ENCODE measurements around the gene ETV1. TPM values are rescaled to one million over a fixed set of nuclear protein-coding genes. Genes with fewer than 3 reads are reported as not detected.

The ETV1 gene
- total RNA-seq, 6 donors from 2014 or later: 33.2 to 74.6 (median 50.2) TPM

GRCh38 chr7:14021069-14021468 is 31.6 kb upstream of the ETV1 start:
- Histone ChIP-seq H3K4me1 (no peaks in the 10 kb centered on the region), H3K27me3 (no peaks in the 10 kb centered on the region), H3K9me3 (no peaks in the 10 kb centered on the region), H3K27ac (no peak overlapping the region), H3K4me3 (no peak overlapping the region), H3K36me3 (no peaks in the 10 kb centered on the region)
- TF ChIP-seq, protein P1, sequence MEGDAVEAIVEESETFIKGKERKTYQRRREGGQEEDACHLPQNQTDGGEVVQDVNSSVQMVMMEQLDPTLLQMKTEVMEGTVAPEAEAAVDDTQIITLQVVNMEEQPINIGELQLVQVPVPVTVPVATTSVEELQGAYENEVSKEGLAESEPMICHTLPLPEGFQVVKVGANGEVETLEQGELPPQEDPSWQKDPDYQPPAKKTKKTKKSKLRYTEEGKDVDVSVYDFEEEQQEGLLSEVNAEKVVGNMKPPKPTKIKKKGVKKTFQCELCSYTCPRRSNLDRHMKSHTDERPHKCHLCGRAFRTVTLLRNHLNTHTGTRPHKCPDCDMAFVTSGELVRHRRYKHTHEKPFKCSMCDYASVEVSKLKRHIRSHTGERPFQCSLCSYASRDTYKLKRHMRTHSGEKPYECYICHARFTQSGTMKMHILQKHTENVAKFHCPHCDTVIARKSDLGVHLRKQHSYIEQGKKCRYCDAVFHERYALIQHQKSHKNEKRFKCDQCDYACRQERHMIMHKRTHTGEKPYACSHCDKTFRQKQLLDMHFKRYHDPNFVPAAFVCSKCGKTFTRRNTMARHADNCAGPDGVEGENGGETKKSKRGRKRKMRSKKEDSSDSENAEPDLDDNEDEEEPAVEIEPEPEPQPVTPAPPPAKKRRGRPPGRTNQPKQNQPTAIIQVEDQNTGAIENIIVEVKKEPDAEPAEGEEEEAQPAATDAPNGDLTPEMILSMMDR (IDR thresholded peaks at IDR 0.05): no peak
- TF ChIP-seq EP300 (IDR thresholded peaks at IDR 0.05) (no peak), POLR2A (IDR thresholded peaks at IDR 0.05) (no peak), POLR2AphosphoS5 (IDR thresholded peaks at IDR 0.05) (no peak)
- ATAC-seq (ENCODE audit: low FRiP score in 2 of 2): no peak
- no peak for DNase-seq
- 78 to 80% methylated on average over 3 of the region's 3 CpGs for WGBS, 2 donors

DNA sequence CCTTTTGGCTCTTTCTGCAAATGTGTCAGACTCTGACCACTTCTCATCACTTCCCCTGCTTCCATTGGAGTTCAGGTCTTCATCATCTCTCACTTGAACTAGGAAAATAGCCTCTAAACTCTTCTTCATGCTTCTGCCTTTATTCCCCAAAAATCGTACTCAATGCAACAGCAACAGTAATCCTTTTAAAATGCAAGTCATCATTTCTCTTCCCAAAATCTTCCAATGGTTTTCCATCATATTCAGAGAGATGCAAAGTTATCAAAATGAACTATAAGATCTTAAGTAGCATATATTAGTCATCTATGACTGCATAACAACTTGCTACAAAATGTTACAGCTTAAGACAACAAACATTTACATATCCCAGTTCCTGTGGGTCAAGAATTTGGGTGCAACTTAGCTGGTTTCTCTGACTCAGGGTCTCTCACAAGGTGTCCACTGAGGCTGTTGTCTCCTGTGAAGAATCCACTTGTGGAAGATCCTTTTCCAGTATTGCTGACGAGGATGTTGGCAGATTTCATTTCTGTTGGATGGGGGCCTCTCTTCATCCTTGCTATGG is 31.0 kb upstream of the ETV1 start:
- WGBS, 2 donors: 69 to 72% methylated on average over 2 of the region's 2 CpGs
- Histone ChIP-seq H3K36me3 (no peaks in the 10 kb centered on the region), H3K27me3 (no peaks in the 10 kb centered on the region), H3K4me3 (no peak overlapping the region), H3K4me1 (no peaks in the 10 kb centered on the region), H3K27ac (no peak overlapping the region), H3K9me3 (no peaks in the 10 kb centered on the region)
- DNase-seq: no peak
- TF ChIP-seq POLR2AphosphoS5 (IDR thresholded peaks at IDR 0.05) (no peak), EP300 (IDR thresholded peaks at IDR 0.05) (no peak)
- ATAC-seq (ENCODE audit: low FRiP score in 2 of 2): no peak

GRCh38 chr7:14018751-14019150 is 29.3 kb upstream of the ETV1 start:
- TF ChIP-seq, protein P1 (IDR thresholded peaks at IDR 0.05): no peak
- TF ChIP-seq POLR2A (IDR thresholded peaks at IDR 0.05): no peak
- TF ChIP-seq EP300 (IDR thresholded peaks at IDR 0.05): no peak
- no peak for TF ChIP-seq POLR2AphosphoS5 (IDR thresholded peaks at IDR 0.05)
- ATAC-seq (ENCODE audit: low FRiP score in 2 of 2) (no peak), DNase-seq (no peak)
- Histone ChIP-seq H3K36me3 (no peaks in the 10 kb centered on the region), H3K9me3 (no peaks in the 10 kb centered on the region), H3K27me3 (no peaks in the 10 kb centered on the region), H3K27ac (no peak overlapping the region), H3K4me3 (no peak overlapping the region), H3K4me1 (no peaks in the 10 kb centered on the region)
- 85 to 92% methylated on average over 5 of the region's 5 CpGs for WGBS, 2 donors

DNA sequence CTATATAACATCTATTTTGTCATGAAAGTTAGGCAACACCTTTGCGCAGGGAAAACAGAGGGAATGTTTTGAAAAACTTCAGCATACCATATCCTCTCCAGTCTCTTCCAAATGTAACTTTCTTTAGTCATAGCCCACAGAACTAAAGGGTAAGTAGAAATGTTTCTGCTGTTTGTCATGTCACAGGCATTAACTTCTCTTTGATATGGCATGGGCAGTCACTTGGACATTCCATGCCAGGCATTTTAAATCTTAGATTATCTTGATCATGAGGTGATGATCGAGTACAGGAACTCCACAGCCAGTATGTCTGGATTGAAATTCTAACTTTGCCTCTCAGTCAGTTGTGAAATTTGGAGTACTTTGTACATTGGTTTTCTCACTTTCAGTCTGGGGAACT is 27.5 kb upstream of the ETV1 start:
- no peak for ATAC-seq (ENCODE audit: low FRiP score in 2 of 2)
- Histone ChIP-seq H3K36me3 (no peaks in the 10 kb centered on the region), H3K27ac (no peak overlapping the region), H3K4me3 (no peak overlapping the region), H3K27me3 (no peaks in the 10 kb centered on the region), H3K9me3 (no peaks in the 10 kb centered on the region), H3K4me1 (no peaks in the 10 kb centered on the region)
- WGBS, 2 donors: 82 to 88% methylated on average over 2 of the region's 2 CpGs
- TF ChIP-seq POLR2A (IDR thresholded peaks at IDR 0.05) (no peak), POLR2AphosphoS5 (IDR thresholded peaks at IDR 0.05) (no peak), EP300 (IDR thresholded peaks at IDR 0.05) (no peak)
- TF ChIP-seq, protein P1 (IDR thresholded peaks at IDR 0.05): no peak
- no peak for DNase-seq

DNA sequence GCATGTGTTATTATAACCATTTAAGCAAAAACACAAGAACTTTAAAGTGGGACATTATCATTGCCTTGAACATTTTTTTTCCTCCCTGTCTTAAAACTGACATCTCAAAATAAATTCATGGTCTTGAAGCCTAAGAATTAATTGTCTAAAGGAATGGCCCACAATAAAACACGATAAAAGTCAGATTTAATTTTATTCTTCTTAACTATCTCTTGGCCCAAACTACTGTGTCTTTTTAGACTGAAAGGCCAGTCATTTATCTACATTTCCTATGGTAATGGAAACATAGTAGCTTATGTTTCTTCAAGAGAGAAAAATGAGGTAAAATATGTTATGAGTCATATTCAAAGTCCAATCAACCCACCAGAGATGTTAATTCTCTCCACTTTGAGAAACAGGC is 24.4 kb upstream of the ETV1 start:
- whole genome bisulfite sequencing, 2 donors: 73 to 94% methylated on average over 1 of the region's 1 CpG
- no peaks in the 10 kb centered on the region for H3K9me3 ChIP-seq
- no peaks in the 10 kb centered on the region for H3K27me3 ChIP-seq
- no peaks in the 10 kb centered on the region for H3K36me3 ChIP-seq
- ATAC-seq (ENCODE audit: low FRiP score in 2 of 2): no peak
- TF ChIP-seq, protein P1 (IDR thresholded peaks at IDR 0.05): no peak
- TF ChIP-seq POLR2AphosphoS5 (IDR thresholded peaks at IDR 0.05) (no peak), EP300 (IDR thresholded peaks at IDR 0.05) (no peak), POLR2A (IDR thresholded peaks at IDR 0.05) (no peak)
- no peaks in the 10 kb centered on the region for H3K4me1 ChIP-seq
- no peak overlapping the region for H3K4me3 ChIP-seq
- no peak overlapping the region for H3K27ac ChIP-seq
- DNase-seq: no peak

Data from upper lobe of left lung (tissue), 6 donors.